GM23338 (cell line): ENCODE results near the gene RDH5.

Source experiments
- CREB1 ChIP-seq: fragments of 250-450 bp; sonication (Bioruptor Pico); IDR thresholded peaks from 2 replicates; pipeline ENCODE4 v1.5.0; 2020; ENCODE audit warnings: low read depth, mild to moderate bottlenecking, moderate library complexity
- CTCF ChIP-seq, 2 experiments: fragments of 200-600 bp in 1 of 2; sonication (generic) in 1 of 2; conservative IDR thresholded peaks; 2 replicates each; pipeline versions ENCODE4 v1.5.1 to v1.6.1; 2016 to 2017; ENCODE audit warnings: antibody characterized with exemption in 2 of 2, low read depth in 2 of 2, mild to moderate bottlenecking in 2 of 2, moderate library complexity in 1 of 2
- EZH2 ChIP-seq: fragments of 200-600 bp; sonication (generic); IDR thresholded peaks from one replicate; pipeline ENCODE4 v1.8.0; 2017; ENCODE audit warnings: antibody characterized with exemption, mild to moderate bottlenecking, low read depth; ENCODE audit not compliant: unreplicated experiment
- EZH2phosphoT487 ChIP-seq: fragments of 200-600 bp; sonication (generic); IDR thresholded peaks from one replicate; pipeline ENCODE4 v1.8.1; 2018; ENCODE audit warnings: antibody characterized with exemption; ENCODE audit not compliant: unreplicated experiment
- JUNB ChIP-seq: IDR thresholded peaks from one replicate; pipeline ENCODE4 v1.6.1; 2016; ENCODE audit warnings: antibody characterized with exemption; ENCODE audit not compliant: unreplicated experiment
- POLR2AphosphoS5 ChIP-seq: IDR thresholded peaks from 2 replicates; pipeline ENCODE4 v1.6.1; 2016; ENCODE audit warnings: antibody characterized with exemption, low read depth
- REST ChIP-seq: IDR thresholded peaks from one replicate; pipeline ENCODE4 v1.6.1; 2018; ENCODE audit warnings: antibody characterized with exemption; ENCODE audit not compliant: unreplicated experiment
- STAT1 ChIP-seq: IDR thresholded peaks from one replicate; pipeline ENCODE4 v1.6.1; 2016; ENCODE audit warnings: antibody characterized with exemption; ENCODE audit not compliant: unreplicated experiment
- ZNF331 ChIP-seq: fragments of 250-450 bp; sonication (Bioruptor Pico); IDR thresholded peaks from 2 replicates; pipeline ENCODE4 v1.5.0; 2020; ENCODE audit warnings: low read depth, mild to moderate bottlenecking, moderate library complexity
- ZNF462 ChIP-seq: fragments of 250-450 bp; sonication (Bioruptor Pico); IDR thresholded peaks from 2 replicates; pipeline ENCODE4 v1.5.0; 2020; ENCODE audit warnings: mild to moderate bottlenecking, moderate library complexity

- TF ChIP-seq EZH2 (no peak), CTCF (conservative IDR thresholded peaks at IDR 0.05; ENCODE audit: low read depth in 2 of 2) (no peak), POLR2AphosphoS5 (no peak), REST (no peak), EZH2phosphoT487 (no peak), STAT1 (no peak), JUNB (no peak), CREB1 (no peak), ZNF462 (no peak), ZNF331 (CRISPR knock-in tag) (no peak)
Observed at GRCh38 chr12:55726971-55727370, 6.8 kb downstream of the RDH5 start.
